Kidney (tissue), 14 donors: ENCODE measurements around the gene CNTN4. TPM values are rescaled to one million over a fixed set of nuclear protein-coding genes. Genes with fewer than 3 reads are reported as not detected.
A peak's percentile ranks its signal among the peaks of the same experiment; 100 is the strongest.

Source experiments
- DNase-seq, 5 donors: peaks; one replicate each; pipeline ENCODE4 v3.0.0-alpha.2; 2013 to 2020
- FAIRE-seq: peaks from 2 replicates; lab custom pipeline; 2012; peaks lifted over from hg19 to GRCh38; lab: Jason Lieb, UNC
- H3K27ac ChIP-seq, 2 donors: one replicate each; pipeline ENCODE4 v1.7.0; 2013; ENCODE audit warnings: low read depth in 2 of 2, low read length in 2 of 2, inconsistent platforms in 1 of 2
- H3K27me3 ChIP-seq: one replicate; pipeline ENCODE4 v1.7.1; 2013; ENCODE audit warnings: low read length, inconsistent platforms; ENCODE audit not compliant: control insufficient read depth, insufficient read depth
- H3K36me3 ChIP-seq, 3 donors: one replicate each; pipeline versions ENCODE4 v1.7.0 to v1.7.1; 2013; ENCODE audit warnings: low read length in 3 of 3, control low read depth in 1 of 3, inconsistent platforms in 1 of 3; ENCODE audit not compliant: insufficient read depth in 3 of 3, control insufficient read depth in 2 of 3
- H3K4me1 ChIP-seq, 3 donors: one replicate each; pipeline versions ENCODE4 v1.7.0 to v1.7.1; 2013; ENCODE audit warnings: low read length in 3 of 3, inconsistent platforms in 1 of 3, low read depth in 1 of 3; ENCODE audit not compliant: control insufficient read depth in 2 of 3, insufficient read depth in 2 of 3
- H3K4me3 ChIP-seq, 3 donors: one replicate each; pipeline versions ENCODE4 v1.7.0 to v1.8.1; 2013; ENCODE audit warnings: low read length in 3 of 3, control low read depth in 1 of 3, inconsistent platforms in 1 of 3
- H3K9ac ChIP-seq, 3 donors: one replicate each; pipeline versions ENCODE4 v1.7.0 to v1.7.1; 2013; ENCODE audit warnings: low read length in 3 of 3, control low read depth in 1 of 3, inconsistent platforms in 1 of 3
- H3K9me3 ChIP-seq, 3 donors: one replicate each; pipeline versions ENCODE4 v1.7.0 to v1.7.1; 2013; ENCODE audit warnings: low read length in 3 of 3, control low read depth in 1 of 3, inconsistent platforms in 1 of 3; ENCODE audit not compliant: control insufficient read depth in 2 of 3, insufficient read depth in 1 of 3
- intact Hi-C: fragments of 100-400 bp; cut with DNase I; formaldehyde crosslinking; loops from one replicate; pipeline ENCODE4 v1.11.1; 2022
- polyA plus RNA-seq: library from polyadenylated mRNA; stranded (reverse); fragments of 350-450 nt; fragmentation: Illumina TruSeq; extraction: RNeasy Lipid Tissue Mini Kit (QIAGEN cat#74804); gene quantifications from one replicate; pipeline ENCODE4 v1.2.3, GENCODE V29; 2014; ENCODE audit warnings: low read depth, low replicate concordance; ENCODE audit not compliant: insufficient read depth
- total RNA-seq: library from RNA; stranded (reverse); fragmentation: NEBNext Ultra II Directional; extraction: Animal tissue kit (Norgen Biotek cat#: 25700); gene quantifications from one replicate; pipeline ENCODE4 v1.2.1, GENCODE V29; 2021
- TF ChIP-seq, protein P1 (sequence below): IDR thresholded peaks from 3 replicates; pipeline ENCODE4 v1.5.1; 2012; ENCODE audit warnings: mild to moderate bottlenecking, moderate library complexity, borderline replicate concordance; ENCODE audit not compliant: insufficient read depth; ENCODE audit errors: extremely low read depth
- donor health status: control.
- donor health status: control.
- donor health status: control.
- donor health status: control.
- donor health status: control.
- donor health status: DM: yes; HTN: yes; CAD: no.
- donor health status: Normal renal cell carcinoma (clear cell type).

The CNTN4 gene
- total and polyA plus RNA-seq, 2 donors from 2014 or later, result 2.2 to 13.4 TPM

DNA sequence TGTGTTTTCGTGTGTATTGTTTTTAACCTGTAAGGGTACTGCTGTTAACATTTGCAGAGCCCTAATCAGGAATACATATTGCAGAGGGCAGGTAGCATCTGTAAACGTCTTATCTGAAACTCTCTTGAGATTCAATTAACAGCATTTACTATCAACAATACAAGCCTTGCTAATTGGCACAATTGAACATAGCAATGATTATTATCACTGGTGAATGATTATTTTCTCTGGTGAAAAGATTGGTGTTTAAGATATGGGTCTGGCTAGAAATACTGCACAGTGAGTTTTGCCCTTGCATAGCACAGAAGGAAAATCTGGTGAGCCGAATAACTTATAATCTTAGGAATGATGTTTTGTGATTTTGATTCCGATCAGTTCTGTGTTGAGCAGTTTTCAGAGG is 5.9 kb upstream of the CNTN4 start:
- H3K36me3 ChIP-seq, result no peaks in the 10 kb centered on the region
- no peak for DNase-seq
- H3K4me1 ChIP-seq, result no peaks in the 10 kb centered on the region
- no peaks in the 10 kb centered on the region for H3K9me3 ChIP-seq
- no peaks in the 10 kb centered on the region for H3K27me3 ChIP-seq
- no peak for FAIRE-seq
- no peak overlapping the region for H3K4me3 ChIP-seq
- H3K27ac ChIP-seq, result no peak overlapping the region
- no peak overlapping the region for H3K9ac ChIP-seq
- TF ChIP-seq, protein P1, sequence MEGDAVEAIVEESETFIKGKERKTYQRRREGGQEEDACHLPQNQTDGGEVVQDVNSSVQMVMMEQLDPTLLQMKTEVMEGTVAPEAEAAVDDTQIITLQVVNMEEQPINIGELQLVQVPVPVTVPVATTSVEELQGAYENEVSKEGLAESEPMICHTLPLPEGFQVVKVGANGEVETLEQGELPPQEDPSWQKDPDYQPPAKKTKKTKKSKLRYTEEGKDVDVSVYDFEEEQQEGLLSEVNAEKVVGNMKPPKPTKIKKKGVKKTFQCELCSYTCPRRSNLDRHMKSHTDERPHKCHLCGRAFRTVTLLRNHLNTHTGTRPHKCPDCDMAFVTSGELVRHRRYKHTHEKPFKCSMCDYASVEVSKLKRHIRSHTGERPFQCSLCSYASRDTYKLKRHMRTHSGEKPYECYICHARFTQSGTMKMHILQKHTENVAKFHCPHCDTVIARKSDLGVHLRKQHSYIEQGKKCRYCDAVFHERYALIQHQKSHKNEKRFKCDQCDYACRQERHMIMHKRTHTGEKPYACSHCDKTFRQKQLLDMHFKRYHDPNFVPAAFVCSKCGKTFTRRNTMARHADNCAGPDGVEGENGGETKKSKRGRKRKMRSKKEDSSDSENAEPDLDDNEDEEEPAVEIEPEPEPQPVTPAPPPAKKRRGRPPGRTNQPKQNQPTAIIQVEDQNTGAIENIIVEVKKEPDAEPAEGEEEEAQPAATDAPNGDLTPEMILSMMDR, result no peak
- intact Hi-C loops, result no loop called here

GRCh38 chr3:2094941-2095340 is 3.7 kb upstream of the CNTN4 start:
- no peak overlapping the region for H3K4me3 ChIP-seq
- no peaks in the 10 kb centered on the region for H3K9me3 ChIP-seq
- no peaks in the 10 kb centered on the region for H3K36me3 ChIP-seq
- no peaks in the 10 kb centered on the region for H3K27me3 ChIP-seq
- no peak overlapping the region for H3K27ac ChIP-seq
- TF ChIP-seq, protein P1, result no peak
- intact Hi-C loops, result no loop called here
- DNase-seq, result no peak
- H3K4me1 ChIP-seq, result peaks cover 0 to under 1% (median 0%) of the 10 kb centered on the region in 3 donors
- no peak overlapping the region for H3K9ac ChIP-seq
- FAIRE-seq, result no peak

DNA sequence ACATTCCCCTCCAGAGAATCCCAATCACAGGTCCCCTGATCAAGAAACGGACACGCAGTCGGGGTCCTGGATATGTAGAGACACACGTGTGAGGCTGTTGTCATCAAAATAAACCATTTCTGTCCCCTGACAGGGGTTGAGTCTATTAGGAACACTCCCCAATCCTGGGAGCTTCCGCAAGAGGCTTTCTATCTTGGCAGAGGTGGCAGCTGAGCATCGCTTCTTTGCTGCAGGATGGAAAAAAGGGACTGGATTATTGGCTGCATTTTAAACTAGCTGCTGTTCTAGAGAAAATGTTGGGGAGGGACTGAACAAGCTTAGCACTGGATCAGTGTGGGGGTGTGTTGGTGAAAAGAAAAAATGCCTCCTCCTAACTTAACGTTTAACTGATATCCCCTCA is 2.5 kb upstream of the CNTN4 start:
- no peaks in the 10 kb centered on the region for H3K27me3 ChIP-seq
- H3K27ac ChIP-seq, result no peak overlapping the region
- no peak overlapping the region for H3K9ac ChIP-seq
- no peaks in the 10 kb centered on the region for H3K9me3 ChIP-seq
- H3K4me3 ChIP-seq, result no peak overlapping the region
- intact Hi-C loops, result no loop called here
- TF ChIP-seq, protein P1, result no peak
- no peaks in the 10 kb centered on the region for H3K36me3 ChIP-seq
- peak in 2 of 5 donors; percentile 16 to 28 for DNase-seq
- peaks cover 0 to 5% (median 0%) of the 10 kb centered on the region in 3 donors for H3K4me1 ChIP-seq
- FAIRE-seq, result no peak

DNA sequence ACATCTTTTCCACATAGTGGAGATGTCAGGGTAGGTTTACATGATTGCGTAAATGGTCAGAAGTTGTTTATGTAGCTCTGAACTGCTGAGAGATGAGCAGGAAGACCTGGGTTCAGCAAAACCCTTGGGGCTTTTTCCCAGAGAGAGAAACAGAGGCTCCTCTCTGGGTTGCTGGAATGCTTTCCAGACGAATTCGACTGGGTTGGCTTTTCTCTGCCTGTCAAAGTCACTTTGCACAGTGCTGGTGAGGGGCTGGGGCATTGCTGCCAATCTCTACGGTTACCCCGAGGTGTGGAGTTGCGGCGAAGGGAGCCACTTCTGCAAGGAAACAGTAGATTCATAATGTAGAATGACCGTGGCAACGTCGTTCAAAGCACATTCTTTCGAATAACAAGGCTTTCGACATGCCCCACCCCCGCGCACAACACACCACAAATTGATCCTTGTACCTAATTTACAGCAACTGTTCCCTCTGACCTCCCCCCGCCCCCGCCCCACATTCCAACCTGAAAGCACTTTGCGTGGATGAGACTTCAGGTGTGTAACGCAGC is 950 bp upstream of the CNTN4 start:
- no peaks in the 10 kb centered on the region for H3K36me3 ChIP-seq
- peak overlapping the region; percentile 26 to 64 (median 42) for H3K4me3 ChIP-seq
- intact Hi-C loops, result no loop called here
- TF ChIP-seq, protein P1, result no peak
- no peaks in the 10 kb centered on the region for H3K27me3 ChIP-seq
- H3K9ac ChIP-seq, result peak overlapping the region in 1 of 3 donors; percentile 11
- FAIRE-seq (no peak), DNase-seq (peak in 3 of 5 donors; percentile 22 to 24 (median 23))
- no peaks in the 10 kb centered on the region for H3K9me3 ChIP-seq
- no peak overlapping the region for H3K27ac ChIP-seq
- peaks cover 0 to 5% (median 0%) of the 10 kb centered on the region in 3 donors for H3K4me1 ChIP-seq
